UCSD-AML1 (cell line): Measurements from ENCODE around the gene AQP1.

Source experiments
- DNase-seq: peaks from one replicate; lab custom pipeline; 2025; ENCODE audit not compliant: unreplicated experiment; lab: John Stamatoyannopoulos, UW

The AQP1 gene

DNA sequence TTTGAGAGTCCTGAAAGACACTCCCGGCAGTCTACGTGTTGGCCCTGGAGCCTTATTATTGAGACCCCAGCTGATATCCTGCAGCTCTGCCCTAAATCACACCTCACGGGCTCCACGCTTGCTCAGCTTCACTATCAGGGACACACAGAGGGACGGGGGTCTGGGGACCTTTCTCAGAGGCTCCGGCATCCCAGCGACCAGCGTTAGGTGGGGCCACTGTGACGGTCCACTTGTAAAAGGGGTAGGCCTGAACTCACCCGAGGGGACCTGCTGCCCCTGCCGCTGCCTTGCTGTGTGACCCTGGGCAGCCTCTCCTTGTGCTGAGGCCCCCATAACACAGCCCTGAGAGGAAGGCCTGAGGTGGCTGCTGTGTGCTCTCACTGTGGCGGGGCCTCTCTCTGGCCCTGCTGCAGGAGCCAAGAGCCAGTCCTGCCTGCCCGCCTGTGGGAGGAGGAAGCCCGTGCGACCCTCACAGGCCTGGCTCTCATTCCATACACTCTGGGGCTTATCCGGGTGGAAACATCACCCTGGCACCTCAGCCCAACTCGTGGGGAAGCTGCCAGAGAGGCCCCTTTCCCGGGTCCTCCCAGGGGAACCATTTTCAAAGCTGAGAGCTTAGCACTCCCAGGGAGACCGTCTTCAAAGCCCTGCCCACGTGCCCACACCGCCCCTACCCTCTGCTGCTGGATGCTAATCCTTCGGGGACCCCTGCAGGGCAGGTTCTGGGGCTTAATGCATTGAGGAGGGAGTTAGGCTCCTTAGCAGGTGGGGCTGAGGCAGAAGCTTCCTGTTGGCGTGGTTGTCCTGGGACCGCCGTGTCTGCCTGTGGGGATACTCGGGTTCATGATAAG lies 21.7 kb downstream of the AQP1 start:
- no peak for DNase-seq

DNA sequence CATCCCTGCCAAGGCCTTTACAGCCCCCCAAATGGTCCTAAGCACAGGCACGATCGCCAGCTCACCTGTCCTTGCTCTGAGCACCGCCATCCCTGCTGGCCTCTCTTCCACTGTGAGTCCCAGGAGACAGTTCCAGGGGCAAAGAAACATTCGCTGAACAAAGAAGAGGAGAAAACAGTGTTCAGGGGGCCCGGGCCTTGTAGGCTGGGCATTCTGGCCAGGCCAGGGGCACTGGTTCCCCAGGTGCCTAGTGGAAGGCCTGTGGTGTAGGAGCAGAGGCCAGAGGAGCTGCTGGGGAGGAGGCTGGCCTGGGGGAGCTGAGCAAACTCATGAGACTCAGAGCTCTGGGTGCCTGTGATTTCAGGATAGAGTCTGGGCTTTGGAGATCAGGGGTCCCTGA lies 22.6 kb downstream of the AQP1 start:
- no peak for DNase-seq

DNA sequence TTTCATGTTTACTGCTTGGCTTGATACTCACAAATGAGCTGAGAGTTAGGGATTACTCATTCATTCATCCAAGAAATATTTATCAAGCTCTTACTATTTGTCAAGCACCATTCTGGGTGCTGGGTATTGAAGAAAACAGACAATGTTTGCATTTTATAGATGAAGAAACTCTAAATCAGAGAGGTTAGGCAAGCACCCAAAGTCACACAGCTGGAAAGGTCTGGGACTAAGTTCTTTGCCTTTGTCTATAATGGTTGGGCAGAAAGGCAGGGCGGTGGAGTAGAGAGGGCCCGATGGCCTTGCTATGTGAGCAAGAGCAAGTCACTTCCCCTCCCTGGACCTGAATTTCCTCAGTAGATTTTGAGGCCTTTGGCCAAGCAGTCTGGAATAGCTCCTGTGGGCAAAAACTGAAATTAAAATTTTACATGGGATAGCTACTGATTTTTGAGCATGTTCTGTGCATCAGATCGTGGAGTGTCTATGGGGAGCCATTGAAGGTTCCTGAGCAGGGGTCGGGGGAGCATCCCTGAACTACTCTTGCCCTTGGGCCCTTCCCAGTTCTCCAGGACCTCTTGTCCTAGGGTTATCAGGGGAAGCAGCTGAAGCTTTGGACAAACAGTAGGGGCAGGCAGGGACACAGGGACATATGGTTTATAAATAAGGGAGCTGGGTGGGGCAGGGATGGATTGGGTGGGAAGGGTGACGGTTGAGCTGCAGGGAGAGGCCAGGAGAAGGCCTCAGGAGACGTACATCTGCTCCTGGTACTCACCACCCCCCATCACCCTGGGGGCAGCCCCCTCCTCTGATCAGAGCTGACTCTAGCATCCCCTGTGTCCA lies 23.3 kb downstream of the AQP1 start:
- DNase-seq = no peak

DNA sequence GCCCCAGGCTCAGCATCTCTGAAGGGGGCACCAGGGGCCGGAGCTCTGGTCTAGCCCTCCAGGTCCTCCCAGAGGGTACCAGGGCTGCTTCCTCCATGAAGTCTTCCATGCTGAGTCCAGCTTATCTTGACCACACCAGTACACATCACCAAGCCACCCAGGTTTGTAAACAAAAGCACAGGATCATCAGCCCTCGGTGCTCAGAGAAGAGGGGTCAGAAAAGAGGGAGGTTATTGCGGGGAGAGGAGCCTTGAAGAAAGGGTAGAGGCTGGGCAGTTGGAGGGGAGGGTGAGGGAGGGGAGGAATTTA lies 23.9 kb downstream of the AQP1 start:
- DNase-seq = no peak

DNA sequence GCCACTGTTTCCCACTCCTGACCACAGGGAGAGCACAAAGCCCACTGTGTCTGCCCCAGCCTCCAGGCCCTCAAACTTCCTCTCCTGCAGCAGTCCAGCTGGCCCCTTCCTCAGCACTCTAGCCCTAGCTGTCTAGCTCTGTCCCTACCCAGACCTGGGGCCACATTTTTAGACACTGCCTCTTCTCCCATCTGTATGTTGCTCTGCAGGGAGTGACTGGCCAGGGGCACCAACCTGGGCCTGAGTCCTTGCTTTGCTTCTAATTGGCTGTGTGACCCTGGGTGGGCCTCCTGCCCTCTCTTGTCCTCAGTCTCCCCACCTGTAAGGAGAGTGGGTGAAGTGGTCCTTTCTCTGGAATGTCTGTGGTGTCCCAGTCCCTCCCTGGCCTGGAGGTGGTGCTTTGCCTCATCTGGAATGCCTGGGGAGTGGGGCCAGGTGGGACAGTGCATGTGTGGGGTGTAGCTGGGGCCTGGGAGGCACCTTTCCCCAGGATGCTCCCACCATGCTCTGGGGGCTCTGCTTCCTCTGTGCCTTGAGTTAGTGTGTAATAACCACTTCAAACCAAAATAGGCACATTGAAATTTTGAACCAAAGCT lies 25.1 kb downstream of the AQP1 start:
- no peak for DNase-seq

DNA sequence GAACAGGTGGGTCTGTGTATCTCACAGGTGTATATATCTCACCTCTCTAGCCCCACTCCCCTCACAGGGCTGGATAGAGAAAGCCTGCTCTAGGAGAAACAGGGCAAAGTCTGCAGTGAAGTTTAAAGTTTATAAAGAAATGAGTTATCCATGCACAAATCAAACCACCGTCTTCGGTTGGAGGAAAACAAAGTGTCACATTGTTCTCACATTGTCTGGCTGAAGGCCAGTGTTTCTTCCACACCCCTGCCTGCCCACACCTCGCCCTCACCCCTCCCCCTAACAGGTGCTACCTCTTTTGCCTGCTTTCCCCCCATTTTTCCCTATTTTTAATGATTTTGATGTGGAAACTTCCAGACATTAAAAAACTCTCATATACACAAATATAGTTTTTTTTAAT lies 25.8 kb downstream of the AQP1 start:
- DNase-seq = no peak

DNA sequence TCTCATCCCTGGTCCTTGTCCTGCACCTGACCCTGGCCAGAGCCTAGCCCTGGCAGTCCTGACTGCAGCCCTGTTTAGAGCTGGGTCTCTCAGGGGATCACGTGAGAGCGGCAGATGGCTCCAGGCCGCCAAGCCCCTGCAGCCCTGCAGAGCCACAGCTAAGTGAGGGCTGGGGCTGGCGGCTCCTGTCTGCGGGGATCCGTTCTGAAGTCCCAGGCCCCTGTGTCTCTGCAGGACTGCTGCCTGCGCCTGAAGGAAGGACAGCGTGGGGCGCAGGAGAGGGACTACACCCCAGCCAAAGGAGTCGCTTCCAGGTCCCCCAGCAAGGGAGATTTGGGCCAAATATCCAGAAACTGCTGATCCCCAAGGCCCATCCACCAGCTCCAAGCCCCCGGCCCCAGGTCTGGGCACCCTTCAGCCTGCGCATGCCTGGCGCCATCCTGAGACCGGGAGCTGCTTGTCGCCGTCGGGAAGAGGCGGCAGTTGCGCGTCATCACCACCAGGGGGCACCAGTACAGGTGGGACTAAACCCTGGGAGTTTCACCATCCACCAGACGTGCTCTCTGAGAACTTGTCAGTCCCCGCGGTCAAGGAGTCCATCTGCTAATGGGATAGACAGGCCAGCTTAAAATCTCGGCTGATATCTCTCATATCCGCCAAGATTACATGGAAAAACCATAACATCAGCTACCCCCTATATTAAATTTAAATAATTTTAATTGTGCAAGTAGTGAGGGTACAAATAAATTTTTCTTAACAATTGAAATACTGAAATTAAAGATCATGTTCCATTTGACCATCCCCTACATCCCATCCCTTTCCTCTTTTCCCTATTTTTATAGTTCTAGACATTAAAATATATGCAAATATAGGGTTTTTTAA lies 27.0 kb downstream of the AQP1 start:
- DNase-seq = peak; percentile 34

DNA sequence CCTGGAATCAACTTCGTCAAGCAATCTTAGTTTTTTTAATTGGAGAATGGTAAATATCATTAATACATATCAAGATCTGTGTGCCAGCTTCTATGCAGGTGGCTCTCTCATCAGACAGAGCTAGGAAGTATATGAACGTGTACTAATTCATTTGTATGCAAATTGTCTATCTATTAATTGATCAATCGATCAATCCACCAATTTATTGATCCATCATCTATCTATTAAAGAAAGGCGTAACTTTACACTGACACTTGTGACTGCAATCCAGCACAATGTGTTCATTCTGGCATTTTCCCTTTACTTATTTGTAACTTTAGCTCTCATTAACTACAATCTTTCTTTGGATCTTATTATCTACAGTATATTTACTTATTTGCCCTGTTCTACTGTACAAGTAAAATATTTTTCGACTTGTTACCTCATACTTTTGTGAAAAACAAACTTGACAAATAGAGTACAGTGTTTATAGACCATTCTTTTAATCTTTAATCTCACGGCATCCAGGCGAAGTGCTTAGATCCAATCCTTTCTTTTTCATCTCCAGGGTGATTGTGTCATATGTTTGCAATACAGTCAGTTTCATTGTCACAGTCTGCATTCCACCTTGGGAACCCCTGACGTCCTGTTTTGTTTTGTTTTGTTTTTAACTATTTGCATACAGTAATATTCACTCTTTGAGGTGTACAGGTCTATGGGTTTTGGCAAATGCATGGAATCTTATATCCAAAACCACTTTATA lies 30.1 kb downstream of the AQP1 start:
- DNase-seq = no peak

DNA sequence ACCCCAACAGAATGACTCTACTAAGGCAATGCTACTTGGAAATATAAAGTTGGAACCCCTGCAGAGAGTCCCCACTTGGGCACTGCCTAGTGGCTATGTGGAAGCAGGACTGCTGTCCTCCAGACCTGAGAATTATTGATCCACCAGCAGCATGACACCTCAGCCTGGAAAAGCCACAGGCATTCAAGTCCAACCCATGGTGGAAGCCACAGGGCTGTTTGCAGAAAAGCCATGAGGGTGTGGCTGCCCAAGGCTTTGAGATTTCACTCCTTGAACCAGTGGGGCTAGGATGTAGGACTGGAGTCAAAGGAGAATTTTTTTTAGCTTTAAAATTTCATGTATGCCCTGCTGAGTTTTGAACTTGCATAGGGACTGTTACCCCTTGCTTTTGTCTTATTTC lies 38.5 kb downstream of the AQP1 start:
- DNase-seq = no peak

DNA sequence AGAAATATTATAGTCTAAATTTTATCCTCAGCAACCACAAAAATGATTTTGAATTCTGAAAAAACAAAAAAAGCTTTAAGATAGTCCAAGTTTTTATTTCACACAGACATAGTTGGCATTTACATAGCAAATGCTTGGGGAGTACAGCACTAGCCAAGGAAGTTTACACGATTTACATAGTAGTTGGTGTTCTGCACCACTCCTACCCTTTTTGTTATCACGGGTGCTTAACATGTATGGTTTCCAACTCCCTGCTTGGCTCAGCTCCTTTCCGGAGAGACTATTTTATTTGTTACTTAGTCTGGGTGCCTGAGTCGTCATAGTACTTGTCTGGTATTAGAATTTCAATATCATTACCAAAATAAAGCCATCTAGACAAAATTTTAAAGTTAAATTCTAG lies 43.3 kb downstream of the AQP1 start:
- no peak for DNase-seq

DNA sequence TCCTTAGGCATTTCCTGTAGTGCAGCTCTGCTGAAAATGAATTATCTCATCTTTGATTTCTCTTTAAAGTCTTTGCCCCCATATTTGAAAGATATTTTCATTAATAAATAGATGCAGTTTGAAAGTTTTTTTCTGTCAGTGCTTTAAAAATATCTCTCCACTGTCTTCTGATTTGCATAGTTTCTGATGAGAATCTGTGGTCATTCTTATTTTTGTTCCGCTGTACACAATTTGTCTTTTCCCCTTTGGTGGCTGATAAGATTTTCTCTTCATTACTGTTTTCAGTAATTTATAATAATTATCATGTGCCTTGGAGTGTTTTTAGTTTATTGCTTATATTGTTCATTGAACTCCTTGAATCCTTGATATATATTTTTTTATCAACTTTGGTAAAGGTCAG lies 45.1 kb downstream of the AQP1 start:
- DNase-seq = no peak

DNA sequence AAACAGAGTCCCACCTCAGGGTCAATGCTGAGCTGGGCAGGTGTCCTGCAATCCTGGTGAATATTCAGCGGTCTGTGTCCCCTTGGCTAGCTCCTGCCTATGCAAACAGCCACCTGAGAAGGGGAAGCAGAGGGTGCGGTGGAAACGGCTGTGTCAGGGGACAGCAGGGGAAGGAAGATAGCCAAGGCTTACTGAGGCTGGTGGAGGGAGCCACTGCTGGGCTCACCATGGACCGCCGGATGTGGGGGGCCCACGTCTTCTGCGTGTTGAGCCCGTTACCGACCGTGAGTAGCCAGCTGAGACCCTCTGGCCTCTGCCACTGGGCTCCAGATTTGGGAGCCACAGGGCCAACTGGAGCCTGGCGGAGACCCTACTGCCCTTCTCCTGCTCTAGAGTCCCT lies 52.2 kb downstream of the AQP1 start, which contains the start of gene GHRHR:
Gene GHRHR (plus strand): TSS at position 112 of the 400 bp plus-strand sequence. CDS start 116 bp downstream, at position 228.
- no peak for DNase-seq

DNA sequence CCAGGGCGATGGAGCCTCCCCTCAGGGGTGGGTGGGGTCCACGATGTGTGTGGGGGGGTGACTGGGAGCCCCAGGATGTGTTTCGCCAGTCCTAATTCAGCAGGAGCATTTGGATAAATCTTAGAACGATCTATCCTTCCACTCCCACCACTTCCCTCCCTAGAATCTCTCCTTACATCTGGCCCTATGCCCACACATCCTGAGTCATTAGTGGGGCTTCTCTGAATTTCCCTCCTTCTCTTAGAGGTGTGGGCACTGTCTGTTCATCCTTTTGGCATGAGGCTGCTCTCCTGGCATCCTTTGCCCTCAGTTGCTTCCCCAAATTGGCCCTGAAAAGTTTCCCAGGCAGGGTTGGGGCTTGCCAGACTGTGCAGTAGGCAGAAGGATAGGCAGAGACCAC lies 53.7 kb downstream of the AQP1 start:
- DNase-seq = no peak

DNA sequence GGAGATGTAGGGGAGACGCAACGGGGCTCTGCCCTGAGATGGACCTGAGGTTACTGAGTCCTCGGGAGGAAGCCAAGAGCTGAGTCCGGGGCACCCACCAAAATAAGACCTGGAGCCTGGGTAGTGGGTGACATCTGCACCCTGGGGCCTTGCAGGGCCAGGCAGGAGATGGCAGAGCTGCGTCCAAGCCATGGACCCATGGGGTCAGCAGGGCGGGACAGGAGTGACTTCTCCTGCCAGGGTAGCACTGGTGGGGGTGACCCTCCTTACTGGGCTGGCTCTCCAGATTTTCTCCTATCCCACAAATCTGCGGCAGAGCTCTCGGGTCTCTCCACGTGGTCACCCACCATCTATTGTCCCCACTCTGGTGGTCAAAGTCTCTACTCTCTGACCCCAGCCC lies 54.2 kb downstream of the AQP1 start:
- no peak for DNase-seq

DNA sequence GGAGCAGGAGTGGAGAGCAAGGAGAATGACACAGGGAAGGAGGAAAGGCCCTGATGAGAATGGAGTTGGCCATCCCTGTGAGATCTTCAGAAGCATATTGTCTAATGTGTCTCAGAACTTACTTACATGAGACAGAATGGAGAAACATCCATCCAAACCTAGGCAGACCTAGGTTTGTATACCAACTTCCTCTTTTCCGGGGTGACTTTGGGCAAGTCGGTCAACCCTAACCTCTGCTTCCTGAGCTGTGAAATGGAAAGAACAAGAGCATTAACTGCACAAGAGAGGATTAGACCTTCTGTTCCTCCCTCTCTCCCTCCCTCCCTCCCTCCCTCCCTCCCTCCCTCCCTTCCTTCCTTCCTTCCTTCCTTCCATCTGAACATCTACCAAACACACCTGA lies 56.6 kb downstream of the AQP1 start:
- no peak for DNase-seq

DNA sequence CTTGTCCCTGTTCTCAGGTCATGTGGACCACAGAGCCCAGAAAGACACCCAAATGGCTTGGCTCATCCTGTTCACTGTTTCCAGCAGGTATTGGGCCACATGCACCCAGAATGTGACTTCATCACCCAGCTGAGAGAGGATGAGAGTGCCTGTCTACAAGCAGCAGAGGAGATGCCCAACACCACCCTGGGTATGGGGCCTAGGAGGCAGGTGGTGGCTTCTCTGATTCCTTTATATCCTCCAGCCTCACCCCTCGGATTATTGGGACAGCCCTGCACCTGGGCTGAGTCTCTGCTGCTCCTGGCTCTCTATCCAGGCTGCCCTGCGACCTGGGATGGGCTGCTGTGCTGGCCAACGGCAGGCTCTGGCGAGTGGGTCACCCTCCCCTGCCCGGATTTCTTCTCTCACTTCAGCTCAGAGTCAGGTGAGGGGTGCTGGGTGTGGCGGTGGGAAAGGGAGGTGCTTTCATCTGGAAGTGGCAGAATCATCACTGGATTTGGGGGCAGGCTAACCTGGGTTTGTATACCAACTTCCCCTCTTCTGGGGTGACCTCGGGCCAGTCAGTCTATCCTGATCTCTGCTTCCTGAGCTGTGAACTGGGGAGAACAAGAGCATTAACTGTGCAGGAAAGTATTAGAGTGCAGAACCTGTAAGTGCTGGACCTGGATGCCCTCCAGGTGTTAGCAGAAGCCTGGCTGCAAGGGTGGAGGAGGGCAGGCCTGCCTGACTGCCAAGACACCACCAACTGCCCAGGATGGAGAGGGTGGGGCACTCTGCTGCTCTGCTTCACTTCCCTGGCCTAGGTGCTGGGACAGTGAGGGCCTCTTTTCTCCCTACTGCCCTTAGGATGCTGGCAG lies 57.3 kb downstream of the AQP1 start:
- no peak for DNase-seq

DNA sequence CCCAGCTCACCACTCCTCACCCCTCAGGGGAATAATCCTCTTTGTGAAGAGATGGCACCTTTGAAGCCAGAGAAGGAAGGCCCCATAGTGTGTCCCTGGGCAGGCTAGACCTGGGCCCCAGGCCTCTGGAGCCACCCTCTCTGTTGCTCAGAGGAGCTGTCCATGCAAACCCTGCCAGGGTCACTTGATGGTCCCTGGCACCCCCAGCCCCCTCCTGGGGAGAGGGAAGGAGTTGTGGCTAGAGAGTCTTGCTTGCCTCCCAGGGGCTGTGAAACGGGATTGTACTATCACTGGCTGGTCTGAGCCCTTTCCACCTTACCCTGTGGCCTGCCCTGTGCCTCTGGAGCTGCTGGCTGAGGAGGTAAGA lies 57.9 kb downstream of the AQP1 start:
- no peak for DNase-seq

DNA sequence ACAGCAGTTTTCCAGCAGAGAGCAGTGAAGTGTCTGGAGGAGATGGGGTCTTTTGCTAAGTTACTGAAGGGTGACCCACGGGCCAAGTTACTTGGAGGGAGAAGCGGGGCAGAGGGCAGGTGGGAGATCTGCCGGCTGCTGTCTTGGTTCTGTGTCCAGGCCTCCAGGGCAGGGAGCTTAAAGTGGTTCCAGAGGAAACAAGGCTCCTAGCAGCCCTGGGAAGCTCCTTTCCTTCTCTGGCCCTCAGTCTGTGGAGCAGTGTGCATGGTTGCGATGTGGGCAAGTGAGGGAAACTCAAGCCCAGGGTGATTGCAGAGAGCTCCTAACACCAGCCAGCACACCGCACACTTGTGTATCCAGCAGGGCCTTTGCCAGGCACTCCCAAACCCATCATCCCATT lies 58.4 kb downstream of the AQP1 start:
- no peak for DNase-seq

DNA sequence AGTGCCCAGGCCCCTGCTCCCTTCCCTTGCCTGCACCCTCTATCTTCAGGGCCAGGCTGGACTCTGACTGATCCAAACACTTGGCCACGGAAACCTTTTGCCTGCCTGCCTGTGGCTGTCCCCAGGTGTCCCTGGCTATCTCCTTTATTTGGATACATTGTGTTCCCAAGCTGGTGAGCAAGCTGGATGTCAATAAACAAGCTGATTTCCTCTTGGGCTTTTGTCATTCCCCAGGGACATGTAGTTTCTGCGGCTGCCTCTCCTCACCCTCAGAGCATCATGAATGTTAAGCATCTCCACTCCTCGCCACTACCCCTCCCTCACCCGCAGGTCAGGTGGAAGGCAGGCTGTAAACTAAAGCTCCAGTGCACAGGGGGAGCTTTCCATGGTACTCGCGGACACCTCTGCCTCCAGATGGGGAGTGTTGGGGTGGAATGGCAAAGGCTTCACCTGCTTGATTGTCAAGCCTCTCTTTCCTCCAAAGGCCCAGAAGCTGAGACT lies 59.0 kb downstream of the AQP1 start:
- DNase-seq = no peak
